ENCODE results near the gene CAMTA1. TPM values are rescaled to one million over a fixed set of nuclear protein-coding genes. Genes with fewer than 3 reads are reported as not detected.

CAMTA1 gene
- total RNA-seq, 1 donor from 2014 or later: 62.9 TPM

DNA sequence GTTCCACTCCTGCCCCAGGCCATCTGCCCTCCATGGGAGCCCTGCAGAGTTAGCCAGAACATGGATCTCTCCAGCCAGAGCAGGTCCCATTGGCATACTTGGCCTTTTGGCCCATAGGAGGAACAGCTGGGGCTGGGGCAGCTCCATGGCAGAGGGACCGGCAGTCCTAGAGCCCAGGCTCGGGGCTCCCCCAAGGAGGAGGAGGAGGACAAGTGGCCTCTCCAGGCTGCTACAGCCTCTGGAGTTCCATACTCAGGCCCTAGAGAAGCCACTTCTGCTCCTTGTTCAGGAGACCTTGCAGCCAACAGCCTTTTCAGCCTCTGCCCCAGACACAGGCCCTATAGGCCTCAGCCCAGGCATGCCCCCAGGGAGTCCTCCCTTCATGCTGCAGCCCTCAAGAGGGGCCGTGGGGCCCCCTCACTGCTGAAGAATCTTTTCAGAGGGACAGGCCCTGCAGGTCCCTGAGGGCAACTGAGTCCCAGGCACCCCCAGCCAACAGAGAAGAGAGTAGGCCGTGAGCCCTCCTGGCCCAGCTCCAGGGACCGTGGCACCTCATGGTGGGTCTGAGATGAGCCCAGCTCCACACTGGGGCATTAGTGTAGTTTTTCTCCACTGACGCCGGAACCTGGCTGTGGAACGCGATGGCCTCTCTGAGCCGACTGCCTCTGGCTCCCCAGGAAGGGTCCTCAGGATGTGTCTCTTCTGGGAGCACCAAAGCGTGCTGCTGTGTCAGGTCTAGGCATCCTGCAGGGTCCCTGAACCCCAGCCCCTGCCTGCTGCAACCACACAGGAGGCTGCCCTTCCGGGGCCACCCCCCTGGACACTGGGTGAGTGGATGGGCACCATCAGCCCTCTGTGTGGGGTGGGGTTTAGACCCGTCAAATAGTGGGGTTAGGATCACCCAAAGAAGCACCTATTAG is 688.2 kb downstream of the CAMTA1 start:
- H3K27me3 ChIP-seq: no peaks in the 10 kb centered on the region
- intact Hi-C loops (cut with DNase I): no loop called here

DNA sequence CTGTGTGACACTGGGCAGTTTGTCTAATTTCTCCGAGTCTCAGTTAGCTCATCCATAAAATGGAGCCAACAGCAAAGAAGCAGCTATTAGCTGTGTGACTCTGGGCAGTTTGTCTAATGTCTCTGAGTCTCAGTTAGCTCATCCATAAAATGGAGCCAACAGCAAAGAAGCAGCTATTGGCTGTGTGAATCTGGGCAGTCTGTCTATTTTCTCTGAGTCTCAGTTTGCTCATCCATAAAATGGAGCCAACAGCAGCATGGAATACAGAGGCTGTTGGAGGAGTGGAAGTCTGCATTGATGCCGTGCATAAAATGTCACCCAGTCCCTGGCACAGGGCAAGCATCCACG is 688.9 kb downstream of the CAMTA1 start:
- H3K36me3 ChIP-seq: no peaks in the 10 kb centered on the region
- peaks cover 50% of the 10 kb centered on the region for H3K4me1 ChIP-seq
- intact Hi-C loops (cut with DNase I): no loop called here
- no peaks in the 10 kb centered on the region for H3K27me3 ChIP-seq
- DNase-seq (ENCODE audit: extremely low spot score in 2 of 2): no peak
- no peak overlapping the region for H3K4me3 ChIP-seq
- no peak for TF ChIP-seq POLR2A (IDR thresholded peaks at IDR 0.05)
- TF ChIP-seq, protein P1, sequence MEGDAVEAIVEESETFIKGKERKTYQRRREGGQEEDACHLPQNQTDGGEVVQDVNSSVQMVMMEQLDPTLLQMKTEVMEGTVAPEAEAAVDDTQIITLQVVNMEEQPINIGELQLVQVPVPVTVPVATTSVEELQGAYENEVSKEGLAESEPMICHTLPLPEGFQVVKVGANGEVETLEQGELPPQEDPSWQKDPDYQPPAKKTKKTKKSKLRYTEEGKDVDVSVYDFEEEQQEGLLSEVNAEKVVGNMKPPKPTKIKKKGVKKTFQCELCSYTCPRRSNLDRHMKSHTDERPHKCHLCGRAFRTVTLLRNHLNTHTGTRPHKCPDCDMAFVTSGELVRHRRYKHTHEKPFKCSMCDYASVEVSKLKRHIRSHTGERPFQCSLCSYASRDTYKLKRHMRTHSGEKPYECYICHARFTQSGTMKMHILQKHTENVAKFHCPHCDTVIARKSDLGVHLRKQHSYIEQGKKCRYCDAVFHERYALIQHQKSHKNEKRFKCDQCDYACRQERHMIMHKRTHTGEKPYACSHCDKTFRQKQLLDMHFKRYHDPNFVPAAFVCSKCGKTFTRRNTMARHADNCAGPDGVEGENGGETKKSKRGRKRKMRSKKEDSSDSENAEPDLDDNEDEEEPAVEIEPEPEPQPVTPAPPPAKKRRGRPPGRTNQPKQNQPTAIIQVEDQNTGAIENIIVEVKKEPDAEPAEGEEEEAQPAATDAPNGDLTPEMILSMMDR (IDR thresholded peaks at IDR 0.05): no peak
- no peak for TF ChIP-seq POLR2AphosphoS5 (IDR thresholded peaks at IDR 0.05; ENCODE audit: insufficient read depth in 1 of 2, low read depth in 1 of 2)
- no peaks in the 10 kb centered on the region for H3K9me3 ChIP-seq
- H3K27ac ChIP-seq: no peak overlapping the region

More for the DNA sequence above, 688.2 kb downstream of the CAMTA1 start:
- H3K27ac ChIP-seq: no peak overlapping the region
- no peak for DNase-seq (ENCODE audit: extremely low spot score in 2 of 2)
- no peak overlapping the region for H3K4me3 ChIP-seq
- peaks cover 50% of the 10 kb centered on the region for H3K4me1 ChIP-seq
- TF ChIP-seq POLR2AphosphoS5 (IDR thresholded peaks at IDR 0.05; ENCODE audit: insufficient read depth in 1 of 2, low read depth in 1 of 2) (no peak), POLR2A (IDR thresholded peaks at IDR 0.05) (no peak)
- TF ChIP-seq, protein P1 (IDR thresholded peaks at IDR 0.05): no peak
- no peaks in the 10 kb centered on the region for H3K9me3 ChIP-seq
- H3K36me3 ChIP-seq: no peaks in the 10 kb centered on the region

DNA sequence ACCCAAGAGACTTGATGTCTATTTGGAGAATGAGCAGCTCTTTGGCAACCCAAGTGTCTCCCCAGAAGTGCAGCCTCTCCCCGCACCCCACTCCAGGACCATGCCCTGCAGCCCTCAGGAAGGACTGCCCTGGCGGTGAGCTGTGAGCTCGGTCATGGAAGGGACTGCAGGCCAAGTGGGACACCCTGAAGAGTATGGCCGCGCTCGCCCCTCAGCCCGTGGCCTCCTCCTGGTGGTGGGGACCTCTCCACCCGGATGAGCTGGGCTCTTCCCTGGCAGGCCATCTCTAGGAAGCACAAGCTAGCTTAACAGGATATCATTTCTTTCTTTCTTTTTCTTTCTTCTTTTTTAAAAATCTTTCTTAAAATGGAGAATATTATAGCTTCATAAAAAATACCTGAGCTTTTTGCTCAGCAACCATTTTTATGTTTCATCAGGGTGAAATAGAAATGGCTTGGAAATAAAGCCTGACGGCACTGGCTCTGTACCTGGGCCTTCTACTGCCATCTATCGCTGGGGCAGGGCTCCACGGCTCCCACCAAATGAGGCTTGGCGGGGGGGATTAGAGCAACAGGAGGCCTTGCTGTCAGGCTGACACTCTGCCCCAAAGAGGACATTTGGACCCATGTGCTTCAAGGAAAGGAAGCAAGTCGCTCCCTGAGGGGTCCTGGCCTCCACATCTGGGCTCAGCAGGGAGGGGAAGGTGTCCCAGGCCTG is 689.7 kb downstream of the CAMTA1 start:
- peaks cover 43% of the 10 kb centered on the region for H3K4me1 ChIP-seq
- intact Hi-C loops (cut with DNase I): no loop called here

DNA sequence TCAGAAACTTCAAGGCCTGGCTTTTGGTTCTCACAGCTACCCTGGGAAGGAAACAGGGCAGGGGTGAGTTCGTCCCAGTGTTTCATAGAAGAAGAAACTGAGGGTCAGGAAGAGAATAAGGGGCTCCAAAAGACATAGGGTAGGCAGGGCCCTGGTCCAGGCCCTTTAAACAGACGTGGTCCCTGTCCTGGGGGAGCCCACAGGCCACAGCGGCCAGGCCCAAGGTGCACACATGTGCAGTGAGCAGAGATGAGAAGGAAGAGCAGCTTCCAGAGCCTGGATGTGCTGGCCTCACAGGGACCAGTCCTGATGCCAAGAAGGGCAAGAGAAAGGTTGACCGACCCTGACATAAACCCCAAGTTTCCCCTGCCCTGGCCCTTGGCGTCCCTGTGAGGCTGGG is 690.4 kb downstream of the CAMTA1 start:
- H3K27me3 ChIP-seq: no peaks in the 10 kb centered on the region
- no peak for TF ChIP-seq POLR2AphosphoS5 (IDR thresholded peaks at IDR 0.05; ENCODE audit: insufficient read depth in 1 of 2, low read depth in 1 of 2)
- H3K9me3 ChIP-seq: no peaks in the 10 kb centered on the region
- intact Hi-C loops (cut with DNase I): no loop called here
- no peak overlapping the region for H3K27ac ChIP-seq
- no peaks in the 10 kb centered on the region for H3K36me3 ChIP-seq
- H3K4me1 ChIP-seq: peaks cover 36% of the 10 kb centered on the region
- no peak for DNase-seq (ENCODE audit: extremely low spot score in 2 of 2)
- no peak overlapping the region for H3K4me3 ChIP-seq

More for the DNA sequence above, 689.7 kb downstream of the CAMTA1 start:
- no peak for TF ChIP-seq POLR2AphosphoS5 (IDR thresholded peaks at IDR 0.05; ENCODE audit: insufficient read depth in 1 of 2, low read depth in 1 of 2)
- no peak for TF ChIP-seq POLR2A (IDR thresholded peaks at IDR 0.05)
- TF ChIP-seq, protein P1 (IDR thresholded peaks at IDR 0.05): no peak
- no peak for DNase-seq (ENCODE audit: extremely low spot score in 2 of 2)
- Histone ChIP-seq H3K27me3 (no peaks in the 10 kb centered on the region), H3K27ac (no peak overlapping the region), H3K9me3 (no peaks in the 10 kb centered on the region), H3K36me3 (no peaks in the 10 kb centered on the region), H3K4me3 (no peak overlapping the region)

DNA sequence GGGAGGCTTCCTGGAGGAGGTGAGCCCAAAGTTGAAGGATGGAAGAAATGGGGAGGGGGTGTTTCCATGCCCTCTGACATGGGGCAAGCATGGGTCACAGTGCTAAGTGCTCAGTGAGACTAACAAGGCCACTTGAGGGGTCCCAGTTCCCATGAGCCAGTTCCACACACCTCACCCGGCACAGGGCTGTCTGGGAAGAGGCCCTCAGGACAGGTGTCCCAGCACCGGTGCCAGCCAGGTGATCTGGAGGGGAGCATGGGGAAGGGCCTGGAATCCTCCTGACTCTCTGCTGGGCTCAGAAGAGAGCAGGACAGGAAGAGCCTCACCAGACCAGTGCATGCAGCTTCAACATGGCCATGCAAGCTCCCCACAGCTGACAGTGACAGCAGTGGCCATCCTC is 691.1 kb downstream of the CAMTA1 start:
- no peak overlapping the region for H3K4me3 ChIP-seq

More for the DNA sequence above, 691.1 kb downstream of the CAMTA1 start:
- Histone ChIP-seq H3K36me3 (no peaks in the 10 kb centered on the region), H3K27me3 (no peaks in the 10 kb centered on the region), H3K9me3 (no peaks in the 10 kb centered on the region), H3K4me1 (peaks cover 29% of the 10 kb centered on the region), H3K27ac (no peak overlapping the region)
- no peak for DNase-seq (ENCODE audit: extremely low spot score in 2 of 2)
- TF ChIP-seq POLR2A (IDR thresholded peaks at IDR 0.05): no peak
- TF ChIP-seq POLR2AphosphoS5 (IDR thresholded peaks at IDR 0.05; ENCODE audit: insufficient read depth in 1 of 2, low read depth in 1 of 2): no peak
- TF ChIP-seq, protein P1 (IDR thresholded peaks at IDR 0.05): no peak
- intact Hi-C loops (cut with DNase I): no loop called here
